Panc1 (cell line): Measurements from ENCODE around the gene SIRPD. TPM values are rescaled to one million over a fixed set of nuclear protein-coding genes. Genes with fewer than 3 reads are reported as not detected.

Source experiments
- ATAC-seq: fragments of 200-7000 bp; cut with Tn5 transposase; 2 replicates; pipeline ENCODE4 v1.9.1; 2020; ENCODE audit warnings: mild to moderate bottlenecking, moderate library complexity
- BruUV-seq: library from RNA; stranded (reverse); fragments of 400-500 nt; replicated peaks from 2 replicates; lab custom pipeline; 2021; lab: Mats Ljungman, UMichigan
- CTCF ChIA-PET: fragments of 300-600 bp; sonication (Branson Sonifier 250); formaldehyde crosslinking; loops from one replicate; lab custom pipeline; 2022; ENCODE audit warnings: antibody characterized with exemption; lab: Charles Lee
- POLR2A ChIA-PET: fragments of 300-600 bp; sonication (Branson Sonifier 250); formaldehyde crosslinking; loops from one replicate; lab custom pipeline; 2022; ENCODE audit warnings: antibody characterized with exemption; lab: Charles Lee
- DNase-seq: peaks from one replicate; pipeline ENCODE4 v3.0.0-alpha.2; 2010; ENCODE audit warnings: low read depth, low spot score
- H3K27ac ChIP-seq: 2 replicates; pipeline ENCODE4 v1.5.1; 2011; ENCODE audit warnings: mild to moderate bottlenecking, low read length, inconsistent platforms
- H3K27me3 ChIP-seq: fragments of 200-500 bp; sonication (Bioruptor generic); 2 replicates; pipeline ENCODE4 v1.6.0; 2014; ENCODE audit warnings: low read length, inconsistent platforms; ENCODE audit not compliant: control insufficient read depth, insufficient read depth
- H3K36me3 ChIP-seq: fragments of 200-500 bp; sonication (Bioruptor generic); 2 replicates; pipeline ENCODE4 v1.5.1; 2014; ENCODE audit warnings: inconsistent platforms, mild to moderate bottlenecking, low read length, moderate library complexity; ENCODE audit not compliant: control insufficient read depth, insufficient read depth
- H3K4me1 ChIP-seq: 2 replicates; pipeline ENCODE4 v1.5.1; 2011; ENCODE audit warnings: inconsistent platforms, mild to moderate bottlenecking, low read length, moderate library complexity; ENCODE audit not compliant: control insufficient read depth, insufficient read depth
- H3K4me3 ChIP-seq, 2 experiments: 2 replicates each; pipeline ENCODE4 v1.5.1; 2011 to 2012; ENCODE audit warnings: low read depth in 2 of 2, low read length in 2 of 2, mild to moderate bottlenecking in 2 of 2, inconsistent platforms in 1 of 2, moderate library complexity in 1 of 2
- H3K9me3 ChIP-seq: fragments of 200-500 bp; sonication (Bioruptor generic); 2 replicates; pipeline ENCODE4 v1.5.1; 2014; ENCODE audit warnings: low read depth, mild to moderate bottlenecking, inconsistent platforms, low read length, moderate library complexity; ENCODE audit not compliant: control insufficient read depth, insufficient read depth
- POLR2AphosphoS5 ChIP-seq: IDR thresholded peaks from 2 replicates; pipeline ENCODE4 v1.6.1; 2012; ENCODE audit warnings: mild to moderate bottlenecking, low read depth, low read length, moderate library complexity
- SIN3A ChIP-seq: IDR thresholded peaks from 2 replicates; pipeline ENCODE4 v1.6.1; 2012; ENCODE audit warnings: low read depth, mild to moderate bottlenecking, low read length, moderate library complexity, borderline replicate concordance; ENCODE audit not compliant: insufficient read depth
- TCF7L2 ChIP-seq: IDR thresholded peaks from 2 replicates; pipeline ENCODE4 v1.6.1; 2011; ENCODE audit warnings: mild to moderate bottlenecking, low read depth, low read length, inconsistent platforms
- in situ Hi-C: cut with HindIII; loops from 2 replicates; pipeline ENCODE4 v1.10.0; 2016; ENCODE audit warnings: low sequenced_read_pairs, low pct_unique_long_range_greater_than_20kb
- intact Hi-C: fragments of 100-400 bp; cut with micrococcal nuclease; formaldehyde crosslinking; loops from one replicate; pipeline ENCODE4 v1.10.0; 2022; ENCODE audit not compliant: unreplicated experiment
- total RNA-seq: library from RNA; stranded (reverse); gene quantifications from one replicate; pipeline ENCODE4 v1.2.1, GENCODE V29; 2021; ENCODE audit not compliant: unreplicated experiment
- TF ChIP-seq, protein P1 (sequence below): fragments of 450-650 bp; IDR thresholded peaks from 2 replicates; pipeline ENCODE4 v1.5.1; 2017; ENCODE audit warnings: mild to moderate bottlenecking
- TF ChIP-seq, protein P2 (sequence below), 2 experiments: IDR thresholded peaks; 2 replicates each; pipeline ENCODE4 v1.6.1; 2011 to 2012; ENCODE audit warnings: low read depth in 2 of 2, control low read depth in 1 of 2, low read length in 1 of 2, mild to moderate bottlenecking in 1 of 2, moderate library complexity in 1 of 2; ENCODE audit not compliant: insufficient read depth in 1 of 2

Gene SIRPD
- total RNA-seq, 1 experiment from 2014 or later, result not detected

DNA sequence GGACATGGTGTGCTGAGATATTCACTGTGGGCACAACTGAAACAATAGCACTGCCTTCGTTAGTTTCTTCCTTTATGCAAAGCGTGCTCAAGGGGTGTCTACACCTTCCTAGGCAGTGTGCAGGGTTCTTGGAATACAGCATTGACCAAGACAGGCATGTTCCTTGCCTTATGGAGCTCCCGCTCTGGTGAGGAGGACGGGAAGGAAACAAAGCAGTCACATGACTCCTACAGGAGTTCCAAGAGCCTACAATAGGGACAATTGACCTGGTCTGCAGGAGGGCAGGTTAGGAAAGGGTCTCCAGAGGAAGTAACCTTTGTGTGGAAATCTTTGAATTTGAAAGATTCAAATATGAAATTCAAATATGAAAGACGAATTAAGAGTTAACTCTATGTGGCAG is 40.5 kb downstream of the SIRPD start:
- CTCF ChIA-PET, result no interaction called here

DNA sequence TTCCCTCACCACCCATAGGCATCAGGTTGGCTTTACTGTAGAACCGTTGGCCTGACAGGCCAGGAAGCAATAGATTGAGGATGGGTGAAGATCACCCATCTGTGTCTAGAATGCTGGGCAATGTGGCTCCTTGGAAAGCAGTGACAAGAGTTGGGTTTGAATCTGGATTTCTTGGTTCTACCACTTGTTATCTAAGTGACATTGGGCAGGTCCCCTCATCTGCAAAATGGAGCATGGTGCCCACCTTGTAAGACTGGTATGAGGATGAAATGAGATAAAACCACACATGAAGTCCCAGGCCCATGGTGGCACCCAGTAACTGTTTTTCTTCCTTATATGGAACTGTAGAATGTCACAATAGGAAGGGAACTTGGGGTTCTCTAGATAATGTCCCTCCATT is 43.7 kb downstream of the SIRPD start:
- Histone ChIP-seq H3K4me1 (no peaks in the 10 kb centered on the region), H3K36me3 (no peaks in the 10 kb centered on the region), H3K9me3 (no peaks in the 10 kb centered on the region), H3K27ac (no peak overlapping the region), H3K27me3 (peaks cover 18% of the 10 kb centered on the region), H3K4me3 (no peak overlapping the region)
- ChIA-PET POLR2A (no interaction called here), CTCF (no interaction called here)
- no peak for DNase-seq
- TF ChIP-seq POLR2AphosphoS5, result no peak
- no peak for TF ChIP-seq TCF7L2
- TF ChIP-seq, protein P1, sequence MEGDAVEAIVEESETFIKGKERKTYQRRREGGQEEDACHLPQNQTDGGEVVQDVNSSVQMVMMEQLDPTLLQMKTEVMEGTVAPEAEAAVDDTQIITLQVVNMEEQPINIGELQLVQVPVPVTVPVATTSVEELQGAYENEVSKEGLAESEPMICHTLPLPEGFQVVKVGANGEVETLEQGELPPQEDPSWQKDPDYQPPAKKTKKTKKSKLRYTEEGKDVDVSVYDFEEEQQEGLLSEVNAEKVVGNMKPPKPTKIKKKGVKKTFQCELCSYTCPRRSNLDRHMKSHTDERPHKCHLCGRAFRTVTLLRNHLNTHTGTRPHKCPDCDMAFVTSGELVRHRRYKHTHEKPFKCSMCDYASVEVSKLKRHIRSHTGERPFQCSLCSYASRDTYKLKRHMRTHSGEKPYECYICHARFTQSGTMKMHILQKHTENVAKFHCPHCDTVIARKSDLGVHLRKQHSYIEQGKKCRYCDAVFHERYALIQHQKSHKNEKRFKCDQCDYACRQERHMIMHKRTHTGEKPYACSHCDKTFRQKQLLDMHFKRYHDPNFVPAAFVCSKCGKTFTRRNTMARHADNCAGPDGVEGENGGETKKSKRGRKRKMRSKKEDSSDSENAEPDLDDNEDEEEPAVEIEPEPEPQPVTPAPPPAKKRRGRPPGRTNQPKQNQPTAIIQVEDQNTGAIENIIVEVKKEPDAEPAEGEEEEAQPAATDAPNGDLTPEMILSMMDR, result no peak
- no peak for TF ChIP-seq SIN3A
- TF ChIP-seq, protein P2, sequence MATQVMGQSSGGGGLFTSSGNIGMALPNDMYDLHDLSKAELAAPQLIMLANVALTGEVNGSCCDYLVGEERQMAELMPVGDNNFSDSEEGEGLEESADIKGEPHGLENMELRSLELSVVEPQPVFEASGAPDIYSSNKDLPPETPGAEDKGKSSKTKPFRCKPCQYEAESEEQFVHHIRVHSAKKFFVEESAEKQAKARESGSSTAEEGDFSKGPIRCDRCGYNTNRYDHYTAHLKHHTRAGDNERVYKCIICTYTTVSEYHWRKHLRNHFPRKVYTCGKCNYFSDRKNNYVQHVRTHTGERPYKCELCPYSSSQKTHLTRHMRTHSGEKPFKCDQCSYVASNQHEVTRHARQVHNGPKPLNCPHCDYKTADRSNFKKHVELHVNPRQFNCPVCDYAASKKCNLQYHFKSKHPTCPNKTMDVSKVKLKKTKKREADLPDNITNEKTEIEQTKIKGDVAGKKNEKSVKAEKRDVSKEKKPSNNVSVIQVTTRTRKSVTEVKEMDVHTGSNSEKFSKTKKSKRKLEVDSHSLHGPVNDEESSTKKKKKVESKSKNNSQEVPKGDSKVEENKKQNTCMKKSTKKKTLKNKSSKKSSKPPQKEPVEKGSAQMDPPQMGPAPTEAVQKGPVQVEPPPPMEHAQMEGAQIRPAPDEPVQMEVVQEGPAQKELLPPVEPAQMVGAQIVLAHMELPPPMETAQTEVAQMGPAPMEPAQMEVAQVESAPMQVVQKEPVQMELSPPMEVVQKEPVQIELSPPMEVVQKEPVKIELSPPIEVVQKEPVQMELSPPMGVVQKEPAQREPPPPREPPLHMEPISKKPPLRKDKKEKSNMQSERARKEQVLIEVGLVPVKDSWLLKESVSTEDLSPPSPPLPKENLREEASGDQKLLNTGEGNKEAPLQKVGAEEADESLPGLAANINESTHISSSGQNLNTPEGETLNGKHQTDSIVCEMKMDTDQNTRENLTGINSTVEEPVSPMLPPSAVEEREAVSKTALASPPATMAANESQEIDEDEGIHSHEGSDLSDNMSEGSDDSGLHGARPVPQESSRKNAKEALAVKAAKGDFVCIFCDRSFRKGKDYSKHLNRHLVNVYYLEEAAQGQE (IDR thresholded peaks at IDR 0.05; ENCODE audit: insufficient read depth in 1 of 2, low read depth in 2 of 2, low read length in 1 of 2), result no peak
- intact Hi-C loops (loop anchor here (10.0 kb wide), 1 partner anchor 261 kb away; no protein-coding TSS in a partner anchor), in situ Hi-C loops (no loop called here)
- no peak for ATAC-seq
- BruUV-seq, result no TSS peak

More for the DNA sequence above, 40.5 kb downstream of the SIRPD start:
- POLR2A ChIA-PET, result no interaction called here
- intact Hi-C loops, result loop anchor here (10.0 kb wide), 1 partner anchor 258 kb away; no protein-coding TSS in a partner anchor
- H3K4me1 ChIP-seq, result no peaks in the 10 kb centered on the region
- TF ChIP-seq TCF7L2 (no peak), SIN3A (no peak), POLR2AphosphoS5 (no peak)
- TF ChIP-seq, protein P2 (IDR thresholded peaks at IDR 0.05; ENCODE audit: insufficient read depth in 1 of 2, low read depth in 2 of 2, low read length in 1 of 2), result no peak
- TF ChIP-seq, protein P1, result no peak
- H3K4me3 ChIP-seq, result no peak overlapping the region
- no peak overlapping the region for H3K27ac ChIP-seq
- no peak for ATAC-seq
- H3K27me3 ChIP-seq, result peaks cover 4% of the 10 kb centered on the region; the same call in 1 of the 2 replicates
- DNase-seq, result no peak
- H3K36me3 ChIP-seq, result no peaks in the 10 kb centered on the region
- no peaks in the 10 kb centered on the region for H3K9me3 ChIP-seq
- no TSS peak for BruUV-seq
- in situ Hi-C loops, result no loop called here
